EL (cell line): Measurements from ENCODE around the gene ZFPM1.
"Not testable (repeated sequence)": the region's sequence is repeated elsewhere in the genome, so short reads cannot be mapped to it uniquely, and the experiment has no call there.

ENCODE experiments used
- DNase-seq: peaks from one replicate; pipeline ENCODE4 v3.0.0-alpha.2; 2016

ZFPM1 gene

DNA sequence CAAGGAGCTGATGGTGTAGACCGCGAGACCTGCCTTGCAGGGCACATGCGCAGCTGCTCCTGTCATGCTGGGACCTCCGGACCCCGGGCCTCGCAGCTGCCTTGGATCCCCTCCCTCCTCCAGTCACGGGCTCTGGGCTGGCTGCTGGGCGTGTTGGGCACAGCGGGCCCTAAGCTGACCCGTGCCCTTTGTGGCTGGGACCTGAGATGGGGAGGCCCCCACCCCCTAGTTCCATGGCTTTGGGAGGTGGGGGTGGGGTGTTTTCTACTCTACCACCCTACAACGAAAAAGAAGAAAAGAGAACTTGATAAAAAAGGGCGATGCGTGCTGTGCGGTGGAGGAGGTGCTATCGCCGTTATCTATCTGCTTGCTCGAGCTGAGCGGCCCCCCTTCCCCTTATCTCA is 14.5 kb downstream of the ZFPM1 start:
- DNase-seq, result no peak

DNA sequence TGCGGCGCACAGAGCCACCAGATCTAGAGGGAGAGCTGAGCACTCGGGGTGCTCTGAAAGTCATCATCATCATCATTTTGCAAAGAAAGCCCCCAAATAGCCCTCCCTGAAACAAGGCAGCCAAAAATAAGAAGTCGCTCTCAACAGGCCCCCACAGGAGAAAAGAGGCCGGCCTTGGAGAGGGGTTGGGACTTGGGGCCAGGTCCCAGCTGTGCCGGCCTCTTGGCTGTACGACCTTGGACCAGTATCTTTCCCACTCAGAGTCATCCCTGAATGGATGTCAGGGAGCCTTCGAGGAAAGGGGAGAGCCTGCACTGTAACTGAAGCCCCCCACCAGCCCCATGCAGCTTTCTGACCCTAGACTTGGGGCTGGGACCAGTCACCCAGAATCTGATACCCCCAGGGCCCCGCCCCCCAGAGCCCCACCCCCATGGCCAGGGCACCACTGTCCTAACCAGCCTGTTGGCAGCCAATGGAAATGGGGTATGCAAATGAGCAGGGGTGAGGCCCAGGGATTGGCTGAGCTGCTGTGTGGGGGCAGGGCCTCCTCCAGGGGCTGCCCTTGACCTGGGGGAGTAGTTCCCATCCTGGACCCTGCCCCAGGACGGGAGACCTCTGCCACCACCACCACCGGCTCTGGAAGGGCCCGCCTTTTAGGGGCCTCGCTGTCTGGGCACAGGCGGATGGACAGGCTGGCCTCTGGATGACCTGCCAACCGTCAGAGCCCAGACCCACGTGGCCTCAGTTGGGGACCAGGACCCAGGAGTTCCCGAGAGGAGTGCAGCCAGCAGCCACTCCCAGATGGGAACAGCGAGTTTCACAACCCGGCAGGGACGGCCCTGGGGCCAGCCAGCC is 15.4 kb downstream of the ZFPM1 start:
- peak; percentile 17 for DNase-seq

DNA sequence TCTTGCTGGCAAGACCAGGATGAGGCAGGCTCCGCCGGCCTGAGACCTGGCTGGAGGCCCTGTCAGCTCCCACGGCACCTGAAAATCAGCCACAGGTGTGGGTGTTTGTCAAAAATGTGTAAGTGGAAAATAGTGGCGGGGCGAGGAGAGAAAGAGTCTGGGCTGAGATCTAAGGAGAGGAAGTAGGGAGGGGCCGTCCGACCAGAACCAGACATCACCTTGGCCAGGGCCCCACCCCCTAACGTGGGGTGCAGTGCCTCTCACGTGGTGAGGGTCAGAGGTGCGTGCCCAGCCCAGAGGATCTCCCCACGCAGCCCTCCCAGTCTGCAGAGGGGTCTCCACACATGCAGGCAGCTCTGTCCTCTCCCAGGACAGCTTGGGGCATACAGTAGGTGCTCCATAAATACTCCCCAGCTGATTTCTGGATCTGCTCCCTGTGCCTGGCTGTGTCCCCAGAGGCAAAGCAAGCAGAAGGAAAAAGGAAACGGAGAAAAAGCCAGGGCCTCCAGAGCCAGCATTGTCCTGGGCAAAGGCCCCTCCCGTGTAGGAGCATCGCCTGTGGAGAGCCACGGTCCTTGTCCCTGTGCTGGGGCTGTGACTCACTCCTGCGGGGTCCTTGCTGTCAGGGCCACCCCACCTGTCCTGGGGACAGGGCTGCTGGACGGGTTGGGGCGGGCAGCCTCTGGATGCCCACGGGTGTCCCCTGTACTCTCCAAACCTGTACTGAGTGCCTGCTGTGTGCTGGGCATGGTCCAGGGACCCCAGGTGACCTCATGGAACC is 16.7 kb downstream of the ZFPM1 start:
- no peak for DNase-seq

DNA sequence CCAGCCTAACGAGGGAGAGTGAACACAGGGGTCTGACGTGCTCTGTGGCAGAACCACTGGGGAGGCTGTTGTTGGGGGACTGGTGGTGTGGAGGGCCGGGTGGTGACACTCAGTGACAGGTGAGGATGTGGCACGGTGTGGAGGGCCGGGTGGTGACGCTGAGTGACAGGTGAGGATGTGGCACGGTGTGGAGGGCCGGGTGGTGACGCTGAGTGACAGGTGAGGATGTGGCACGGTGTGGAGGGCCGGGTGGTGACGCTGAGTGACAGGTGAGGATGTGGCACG is 17.3 kb downstream of the ZFPM1 start:
- DNase-seq, result not testable (repeated sequence)

DNA sequence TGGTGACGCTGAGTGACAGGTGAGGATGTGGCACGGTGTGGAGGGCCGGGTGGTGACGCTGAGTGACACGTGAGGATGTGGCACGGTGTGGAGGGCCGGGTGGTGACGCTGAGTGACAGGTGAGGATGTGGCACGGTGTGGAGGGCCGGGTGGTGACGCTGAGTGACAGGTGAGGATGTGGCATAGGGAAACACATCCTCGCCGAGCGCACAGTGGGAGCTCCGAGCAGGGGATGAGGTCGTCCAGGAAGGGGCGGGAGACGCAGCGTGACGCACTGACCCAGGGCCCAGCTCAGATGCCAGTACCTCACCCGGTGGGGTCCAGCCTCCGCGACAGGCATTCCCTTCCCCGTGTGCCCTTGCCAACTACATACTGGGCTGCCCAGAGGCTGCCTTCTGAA is 17.6 kb downstream of the ZFPM1 start:
- not testable (repeated sequence) for DNase-seq

DNA sequence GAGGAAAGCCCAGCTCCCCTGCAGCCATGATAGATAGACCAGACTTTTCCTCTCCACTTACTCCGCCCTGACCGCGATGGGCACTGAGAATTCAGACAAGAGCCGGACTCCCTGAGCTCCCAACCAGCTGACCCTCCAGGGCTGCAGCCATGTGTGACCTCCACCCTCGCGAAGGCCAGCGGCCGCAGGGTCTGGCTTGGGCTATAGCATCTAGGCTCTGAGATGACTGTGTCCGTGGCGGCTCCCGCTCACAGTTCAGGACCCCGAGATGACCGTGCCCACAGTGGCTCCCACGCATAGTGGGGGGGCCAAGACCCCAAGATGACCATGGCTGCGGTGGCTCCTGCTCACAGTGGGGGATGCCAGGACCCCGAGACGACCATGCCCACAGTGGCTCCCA is 18.0 kb downstream of the ZFPM1 start:
- no peak for DNase-seq

DNA sequence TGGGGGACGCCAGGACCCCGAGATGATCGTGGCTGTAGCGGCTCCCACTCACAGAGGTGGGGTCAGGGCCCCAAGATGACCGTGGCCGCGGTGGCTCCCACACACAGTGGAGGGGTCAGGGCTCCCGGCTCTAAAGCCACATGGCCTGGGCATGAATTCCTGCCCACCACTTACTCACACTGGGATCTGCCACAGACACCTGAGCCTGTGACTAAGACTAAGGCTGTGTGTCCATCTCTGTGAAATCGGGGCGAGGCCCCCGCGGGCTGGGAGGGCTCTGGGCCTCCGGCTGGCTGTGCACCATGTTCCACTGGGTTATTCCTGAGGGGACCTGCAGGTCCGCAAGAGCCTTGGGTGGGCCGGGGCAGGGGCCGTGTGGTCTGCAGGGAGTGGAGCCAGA is 18.5 kb downstream of the ZFPM1 start:
- DNase-seq, result no peak

DNA sequence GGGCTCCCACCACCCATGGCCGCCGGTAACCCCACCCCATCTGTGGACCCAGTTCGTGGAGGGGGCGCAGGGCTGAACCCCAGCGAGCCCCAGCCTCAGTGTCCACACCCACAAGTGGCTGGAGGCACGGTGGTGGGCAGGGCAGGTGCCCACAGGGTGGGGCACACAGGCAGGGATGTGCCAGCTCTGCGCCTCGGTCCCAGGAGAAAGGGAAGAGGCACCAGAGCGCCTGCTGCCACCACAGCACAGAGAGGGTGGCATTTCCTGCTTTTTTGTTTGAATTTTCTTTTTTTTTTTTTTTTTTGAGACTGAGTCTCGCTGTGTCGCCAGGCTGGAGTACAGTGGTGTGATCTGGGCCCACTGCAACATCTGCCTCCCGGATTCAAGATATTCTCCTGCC is 19.0 kb downstream of the ZFPM1 start:
- no peak for DNase-seq

DNA sequence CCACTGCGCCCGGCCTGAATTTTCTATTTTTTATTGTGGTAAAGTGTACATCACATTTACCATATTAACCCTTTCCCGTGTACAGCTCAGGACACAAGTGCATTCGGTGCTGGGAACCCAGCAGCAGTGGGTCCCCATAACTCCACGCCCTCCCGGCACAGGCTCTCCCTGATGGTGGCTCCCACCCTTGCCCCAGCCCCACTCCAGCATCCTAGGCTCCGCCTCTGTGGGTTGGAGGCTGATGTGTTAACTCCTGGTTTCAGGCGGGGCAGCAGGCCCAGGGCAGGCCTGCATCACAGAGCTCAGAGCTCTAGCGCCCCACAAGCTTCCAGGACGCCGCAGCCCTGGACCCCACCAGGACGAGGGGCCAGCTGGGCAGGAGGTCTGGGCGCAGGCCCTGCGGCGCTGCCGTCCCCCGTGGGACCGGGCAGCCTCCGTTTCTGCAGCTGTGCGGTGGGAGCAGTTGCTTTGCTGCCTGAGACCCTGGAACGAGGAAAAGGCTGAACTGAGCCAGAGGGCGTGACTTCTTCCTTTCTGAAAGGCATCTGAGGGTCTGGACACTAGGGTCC is 19.6 kb downstream of the ZFPM1 start:
- no peak for DNase-seq

DNA sequence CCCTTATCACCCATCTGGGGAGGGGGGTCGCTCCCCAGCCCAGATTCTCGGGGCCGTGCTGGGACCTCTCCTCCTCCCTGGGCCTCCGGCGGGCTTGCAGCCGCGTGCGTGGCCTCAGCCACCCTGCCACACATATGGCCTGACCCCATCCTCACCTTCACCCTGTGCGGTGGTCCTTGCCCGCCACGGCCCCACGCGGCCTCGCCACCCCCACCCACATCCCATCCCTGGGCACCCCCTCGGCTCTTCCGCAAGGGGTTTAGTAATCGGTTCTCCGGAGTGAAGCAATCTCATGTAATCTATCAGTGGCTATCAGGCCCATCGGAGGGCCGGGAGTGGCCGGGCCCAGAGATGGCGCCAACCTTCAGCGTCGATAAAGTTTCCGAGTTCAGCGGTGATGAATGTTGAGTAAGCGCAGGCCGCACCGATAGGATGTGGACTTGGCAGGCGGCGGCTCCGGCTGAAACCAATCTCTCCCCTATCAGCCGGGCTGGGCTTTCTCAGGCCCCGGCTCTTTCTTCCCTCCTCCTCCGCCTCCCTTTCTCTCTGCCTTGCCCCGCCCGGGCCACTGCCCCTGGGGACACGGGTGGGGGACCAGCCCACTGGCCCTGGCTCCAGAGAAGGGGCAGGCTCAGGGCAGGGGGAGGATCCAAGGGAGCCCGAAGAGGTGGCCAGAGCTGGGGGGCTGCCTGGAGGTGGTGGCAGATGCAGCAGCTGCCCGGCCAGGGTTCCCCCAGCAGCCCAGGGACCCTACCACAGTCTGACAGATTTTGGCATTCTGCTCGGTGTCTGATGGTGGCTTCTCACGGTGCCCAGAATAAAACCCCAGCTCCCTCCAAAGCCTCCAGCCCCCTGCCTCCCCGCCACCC is 20.8 kb downstream of the ZFPM1 start:
- DNase-seq, result no peak

DNA sequence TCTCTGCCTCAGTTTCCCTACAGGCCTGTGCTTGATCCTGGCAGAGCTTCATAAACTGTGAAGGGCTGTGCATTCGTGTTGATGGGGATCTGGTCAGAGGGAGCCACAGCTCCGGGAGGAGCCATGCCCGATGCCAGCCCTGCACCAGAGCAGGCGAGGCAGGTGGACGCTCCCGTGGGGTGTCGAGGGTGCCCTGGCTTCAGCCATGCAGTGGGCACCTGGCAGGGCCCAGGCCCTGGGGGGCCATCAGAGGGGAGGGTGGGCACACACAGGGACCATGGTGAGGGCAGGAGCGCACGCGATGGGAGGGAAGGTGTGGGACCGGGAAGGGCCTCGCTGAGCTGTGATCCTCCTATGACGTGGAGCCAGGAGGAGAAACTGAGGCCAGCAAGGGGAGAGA is 22.0 kb downstream of the ZFPM1 start:
- no peak for DNase-seq

DNA sequence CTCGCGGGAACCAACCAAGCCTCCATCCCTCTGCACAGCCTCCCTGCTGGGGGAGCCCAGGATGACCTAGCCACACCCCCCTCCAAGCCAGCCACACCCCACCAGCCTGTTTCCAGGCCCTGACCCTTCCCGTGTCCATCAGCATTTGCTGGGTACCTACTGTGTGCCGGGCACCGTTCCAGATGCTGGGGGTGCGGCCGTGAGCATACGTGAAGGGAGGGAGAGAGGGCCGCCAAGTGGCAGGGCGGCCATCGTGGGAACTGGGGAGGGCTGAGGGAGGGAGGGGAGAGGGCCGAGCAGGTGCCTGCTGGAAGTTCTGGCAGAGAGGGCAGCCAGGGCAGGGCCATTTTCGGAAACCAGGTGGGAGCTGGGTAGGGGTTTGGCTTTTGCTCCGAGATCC is 23.1 kb downstream of the ZFPM1 start:
- DNase-seq, result no peak

DNA sequence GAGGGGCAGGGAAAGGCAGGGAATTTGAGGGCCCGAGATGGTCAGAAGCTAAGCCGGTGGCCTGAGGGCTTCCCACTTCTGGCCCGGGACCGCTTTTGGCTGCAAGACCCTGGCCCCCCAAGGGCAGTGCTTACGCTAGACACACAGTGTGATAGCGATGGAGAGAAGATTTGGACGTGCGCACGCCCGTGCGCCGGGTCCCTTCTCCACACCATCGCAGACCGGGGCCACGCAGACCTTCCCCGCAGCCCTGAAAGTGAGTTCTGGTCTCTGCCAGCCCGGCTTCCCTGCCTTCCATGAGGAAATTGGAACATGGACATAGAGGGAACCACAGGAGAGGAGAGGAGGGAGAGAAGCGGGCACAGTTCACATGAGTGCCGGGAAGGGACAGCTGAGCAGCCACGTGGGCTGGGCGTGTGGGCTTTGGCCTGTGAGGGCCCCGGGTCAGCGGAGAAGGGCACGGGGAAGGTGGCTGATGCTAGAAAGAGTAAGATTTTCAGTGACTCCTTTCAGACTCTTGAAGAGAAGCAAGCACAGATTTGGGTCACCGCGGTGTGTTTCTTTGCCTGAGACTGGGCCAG is 23.8 kb downstream of the ZFPM1 start:
- no peak for DNase-seq

DNA sequence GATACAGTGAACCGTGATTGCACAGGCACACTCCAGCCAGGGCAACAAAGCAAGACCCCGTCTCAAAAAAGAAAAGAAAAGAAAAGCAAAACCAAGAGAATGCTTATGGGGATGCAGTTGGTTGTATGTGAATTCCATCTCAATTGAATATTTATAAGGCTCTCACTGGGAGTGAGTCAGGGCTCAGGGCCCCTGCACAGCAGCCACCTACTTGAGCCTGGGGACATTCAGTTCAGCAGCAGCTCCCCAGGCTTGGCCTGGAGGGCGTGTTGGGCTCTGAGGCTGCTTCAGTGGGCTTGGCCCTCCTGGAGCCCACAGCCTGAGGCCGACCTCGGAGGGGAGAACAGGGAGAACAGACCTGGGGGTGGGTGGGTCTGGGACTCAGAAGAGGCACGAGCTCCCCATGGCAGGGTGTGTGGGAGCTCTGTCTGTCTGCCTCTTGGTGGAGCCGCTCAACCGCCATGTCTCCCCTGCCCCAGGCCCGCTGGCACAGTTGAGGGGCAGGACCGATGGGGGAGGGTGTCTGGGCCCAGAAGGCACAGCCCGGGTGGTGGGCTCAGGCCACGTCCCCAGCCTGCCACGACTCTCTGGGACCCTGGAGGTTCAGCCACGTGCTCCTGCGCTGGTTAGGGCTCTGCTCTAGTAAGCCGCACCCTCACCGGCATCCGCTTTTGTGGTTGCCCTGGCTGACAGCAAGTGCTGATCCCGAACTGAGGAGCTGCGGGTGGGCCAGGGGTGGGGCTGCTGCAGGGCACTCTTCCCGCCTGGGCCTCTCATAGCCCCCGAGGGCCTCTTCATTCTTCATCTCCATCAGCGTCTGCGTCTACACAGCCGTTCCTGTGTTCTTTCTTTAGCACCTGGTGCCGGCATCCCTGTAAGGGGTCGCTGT is 24.8 kb downstream of the ZFPM1 start:
- no peak for DNase-seq

DNA sequence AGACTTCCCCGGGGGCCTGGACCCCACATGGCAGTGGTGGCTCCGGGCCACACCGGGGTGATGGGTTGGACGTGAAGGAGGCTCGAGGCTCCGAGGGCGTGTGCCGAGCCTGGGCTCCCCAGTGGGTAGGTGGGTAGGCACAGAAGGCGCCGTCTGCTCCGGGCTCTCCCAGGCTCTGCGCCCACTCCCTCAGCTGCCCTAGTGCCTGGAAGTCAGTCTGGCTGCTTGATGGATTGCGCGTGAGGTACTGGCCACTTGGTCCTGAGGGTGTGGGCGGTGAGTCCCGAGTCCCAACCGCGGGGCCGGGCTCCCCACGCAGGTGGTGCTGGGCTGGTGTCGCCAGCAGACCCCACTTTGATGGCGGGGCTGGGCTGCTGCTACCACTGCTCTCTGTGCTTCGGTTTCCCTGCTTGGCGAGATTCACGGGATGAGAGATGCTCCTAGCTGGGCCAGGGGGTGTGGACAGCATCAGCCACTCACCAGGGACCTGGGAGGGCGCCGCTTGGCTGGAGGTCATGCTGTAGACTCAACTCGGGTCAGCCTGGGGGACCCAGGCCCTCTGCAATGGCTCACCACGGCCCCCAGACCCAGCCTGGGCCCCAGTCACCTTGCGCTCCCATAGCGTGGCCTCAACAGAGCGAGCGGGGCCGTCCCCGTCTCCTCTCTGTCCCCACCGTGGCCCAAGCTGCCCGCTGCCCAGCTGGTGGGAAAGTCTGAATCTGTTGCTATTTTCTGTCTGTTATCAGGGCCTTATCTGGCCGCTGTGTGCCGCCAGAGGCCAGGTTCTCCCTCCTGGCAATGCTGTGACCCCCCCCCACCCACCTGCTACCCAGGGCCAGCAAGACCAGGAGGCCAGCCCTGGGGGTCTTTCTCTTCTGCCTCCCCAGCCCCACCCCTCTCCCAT is 26.1 kb downstream of the ZFPM1 start:
- no peak for DNase-seq

DNA sequence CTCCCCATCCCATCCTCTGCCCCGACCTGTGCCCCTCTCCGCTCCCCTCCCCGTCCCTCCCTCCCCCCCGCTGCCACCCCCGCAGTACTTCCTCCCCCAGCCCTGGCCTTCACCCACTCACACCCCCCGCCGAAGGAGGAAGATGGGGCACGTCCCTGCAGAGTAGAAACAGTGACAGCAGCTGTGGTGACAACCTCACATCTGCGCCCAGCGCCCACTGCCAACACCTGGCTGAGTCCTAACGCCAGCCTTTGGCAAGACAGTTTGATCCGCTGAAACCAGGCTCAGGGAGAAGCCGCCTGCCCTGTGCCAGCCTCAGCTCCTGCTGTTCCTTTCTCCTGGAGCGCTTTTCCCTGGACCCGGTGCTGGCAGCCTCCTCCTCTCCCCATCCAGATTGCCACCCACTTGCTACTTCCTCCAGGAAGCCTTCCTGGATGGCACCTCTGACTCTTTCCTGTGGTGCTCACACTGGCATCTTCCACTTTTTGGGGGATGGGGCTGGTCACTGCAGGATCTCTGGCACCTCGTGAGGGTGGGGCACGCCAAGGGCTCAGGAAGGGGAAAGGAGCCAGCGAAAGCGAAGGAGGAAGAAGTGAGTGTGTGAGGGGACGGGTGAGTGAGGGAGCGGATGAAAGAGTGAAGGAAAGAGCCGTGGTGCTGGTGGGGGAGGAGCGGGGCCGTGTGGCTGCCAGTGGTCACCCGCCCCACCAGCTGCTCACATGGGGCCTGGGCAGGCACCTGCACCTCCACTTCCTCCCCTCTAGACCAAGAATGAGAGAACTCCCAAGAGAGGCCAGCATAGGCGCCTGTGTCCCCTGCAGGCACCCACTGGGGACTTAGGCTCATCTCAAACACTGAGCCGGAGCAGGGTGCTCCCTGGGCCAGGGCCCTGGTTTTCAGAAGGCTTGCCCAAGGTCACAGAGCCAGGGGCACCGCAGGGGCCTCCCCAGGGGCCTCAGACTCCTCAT is 27.0 kb downstream of the ZFPM1 start:
- DNase-seq, result no peak

DNA sequence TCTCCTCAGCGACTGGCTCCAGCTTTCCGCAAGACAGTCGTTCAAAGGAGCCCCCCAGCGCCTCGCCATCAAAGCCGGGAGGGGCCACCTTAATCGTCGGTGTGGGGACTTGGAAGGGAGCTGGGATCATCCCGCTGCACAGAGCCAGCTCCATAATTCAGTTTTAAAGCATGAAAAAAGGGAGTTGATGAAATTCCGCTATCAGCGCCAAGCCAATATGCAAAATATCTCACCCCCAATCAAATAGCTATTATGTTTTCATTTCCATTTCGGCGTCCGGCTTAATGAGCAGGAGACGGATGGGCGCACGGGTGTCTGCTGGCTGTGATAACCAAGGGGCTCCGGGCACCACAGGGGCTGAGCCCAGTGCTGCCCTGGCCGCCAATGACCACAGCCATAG is 27.7 kb downstream of the ZFPM1 start:
- DNase-seq, result no peak

DNA sequence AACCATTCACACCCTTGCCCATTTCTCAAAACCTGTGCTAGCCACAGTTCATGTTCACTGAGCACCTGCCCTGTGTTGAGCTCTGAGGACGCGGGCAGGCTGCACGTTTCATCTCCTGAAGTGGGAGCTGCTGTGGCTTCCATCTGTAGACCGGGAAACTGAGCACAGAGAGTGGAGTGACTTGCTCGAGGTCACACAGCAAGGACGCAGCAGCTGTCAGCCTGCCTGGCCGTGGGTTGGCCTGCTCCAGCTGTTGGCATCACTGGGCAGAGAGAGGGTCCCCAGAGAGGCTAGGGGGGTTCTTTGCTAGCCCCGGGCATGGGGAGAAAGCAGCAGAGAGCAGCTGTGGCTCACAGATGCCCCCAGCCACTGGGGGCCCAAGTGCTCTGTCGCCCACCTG is 28.8 kb downstream of the ZFPM1 start:
- no peak for DNase-seq

DNA sequence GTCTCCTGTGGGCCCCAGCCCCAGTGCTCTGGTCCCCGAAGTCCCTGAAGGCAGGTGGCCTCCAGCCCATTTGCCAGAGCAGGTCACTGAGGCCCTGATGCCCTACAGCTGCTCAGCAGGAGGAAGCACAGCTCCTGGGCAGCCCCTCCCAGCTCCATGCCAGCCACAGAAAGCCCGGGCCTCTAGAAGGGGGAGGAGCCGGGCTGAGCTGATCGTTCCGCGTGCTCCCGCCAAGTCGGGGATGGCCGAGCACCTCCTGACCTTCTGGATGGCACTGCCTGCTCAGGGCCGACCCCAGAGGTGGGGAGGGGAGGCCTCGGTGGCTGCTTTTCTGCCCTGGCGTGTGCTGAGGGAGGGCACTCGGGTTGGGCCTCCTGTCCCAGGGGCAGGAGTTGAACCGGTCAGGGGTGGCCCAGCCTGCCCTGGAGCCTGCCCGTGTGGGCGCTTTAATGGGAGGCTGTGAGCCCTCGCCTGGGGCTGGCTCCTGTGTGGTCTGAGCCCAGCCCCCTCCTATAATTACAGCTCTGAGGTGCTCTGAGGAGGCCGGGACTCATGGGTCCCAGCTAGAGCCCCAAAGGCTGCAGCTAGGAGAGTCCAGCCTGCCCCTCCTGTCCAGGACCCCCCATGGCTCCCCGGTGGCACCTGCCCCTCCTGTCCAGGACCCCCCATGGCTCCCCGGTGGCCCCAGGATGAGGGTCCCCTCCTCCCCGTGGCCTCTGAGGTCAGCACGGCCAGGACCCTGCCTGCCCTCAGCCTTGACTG is 29.7 kb downstream of the ZFPM1 start:
- no peak for DNase-seq
